ENCODE measurements around the gene RGP1. TPM values are rescaled to one million over a fixed set of nuclear protein-coding genes. Genes with fewer than 3 reads are reported as not detected.

Gene RGP1
- total RNA-seq, 1 experiment from 2014 or later: 13.4 TPM

DNA sequence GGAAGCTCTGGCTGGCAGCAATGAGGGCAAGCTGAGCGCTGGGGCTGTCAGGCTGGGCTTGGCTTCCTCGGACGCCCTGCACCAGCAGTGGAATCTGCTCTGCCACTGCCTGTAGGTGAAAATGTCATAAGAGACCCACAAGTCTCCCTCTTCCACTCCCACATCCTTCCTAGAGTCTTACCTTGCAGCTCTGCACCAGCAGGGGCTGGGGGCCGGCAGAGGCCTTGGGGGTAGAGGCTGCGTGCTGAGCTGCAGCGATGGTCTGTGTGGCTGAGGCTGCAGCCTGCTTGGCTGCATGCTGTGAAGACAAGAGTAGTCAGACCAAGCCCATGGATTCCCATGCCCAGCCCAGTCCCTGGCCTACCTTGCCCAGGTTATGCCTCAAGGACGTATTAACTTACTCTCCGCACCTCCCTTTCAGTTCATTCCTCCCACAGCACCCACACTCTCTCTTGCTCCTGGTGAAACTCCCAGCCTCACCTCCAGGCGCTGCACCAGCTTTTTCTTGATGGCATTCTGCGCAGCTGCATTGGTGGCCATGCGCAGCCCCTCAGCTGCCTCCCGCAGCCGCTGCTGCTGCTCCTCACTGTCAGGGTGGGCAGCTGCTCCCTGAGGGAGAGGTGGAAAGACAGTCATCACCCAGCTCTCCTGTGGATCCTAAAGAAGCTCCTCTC, 34.4 kb upstream of the RGP1 start:
- H4K20me1 ChIP-seq (ENCODE audit: insufficient read depth, low read depth, low read length): no peaks in the 10 kb centered on the region

DNA sequence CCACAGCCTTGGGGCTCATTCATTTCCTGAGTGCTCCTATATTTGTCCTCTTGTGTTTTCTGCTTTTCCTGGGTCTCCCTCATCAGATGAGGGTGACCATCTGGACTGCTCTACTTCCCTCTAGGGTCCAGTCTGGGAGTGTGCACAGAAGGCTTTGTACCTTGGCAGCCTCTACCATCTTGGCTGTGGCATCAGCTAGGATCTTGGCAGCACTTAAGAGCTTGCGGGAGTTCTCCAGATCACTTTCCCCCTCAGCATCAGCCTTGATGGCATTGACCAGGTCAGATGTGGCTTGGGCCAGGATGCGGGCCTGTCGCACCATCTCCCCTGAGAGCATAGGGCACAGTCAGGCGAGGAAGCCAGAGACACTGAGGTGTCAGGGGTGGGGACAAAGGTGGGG, 32.9 kb upstream of the RGP1 start:
- DNase-seq: no peak
- no peaks in the 10 kb centered on the region for H3K9me3 ChIP-seq (ENCODE audit: low read length)

More for the DNA sequence above, 34.4 kb upstream of the RGP1 start:
- H3K27me3 ChIP-seq (ENCODE audit: low read length): no peaks in the 10 kb centered on the region
- no peak overlapping the region for H3K9ac ChIP-seq (ENCODE audit: low read length)
- no peak overlapping the region for H3K27ac ChIP-seq (ENCODE audit: low read length)
- H3K4me3 ChIP-seq (ENCODE audit: low read length): no peak overlapping the region
- no peak for DNase-seq
- H3K4me1 ChIP-seq (ENCODE audit: low read length): no peaks in the 10 kb centered on the region
- peaks cover 39% of the 10 kb centered on the region for H3K36me3 ChIP-seq (ENCODE audit: insufficient read depth, low read length)
- no peak overlapping the region for H2AFZ ChIP-seq (ENCODE audit: low read length)
- no peaks in the 10 kb centered on the region for H3K9me3 ChIP-seq (ENCODE audit: low read length)
- H3K79me2 ChIP-seq (ENCODE audit: low read length): no peaks in the 10 kb centered on the region
- H3K4me2 ChIP-seq (ENCODE audit: low read depth, low read length, poor library complexity, severe bottlenecking): no peak overlapping the region
- H3K9me2 ChIP-seq (replicated peaks; ENCODE audit: insufficient read depth, low read length): no peaks in the 10 kb centered on the region

DNA sequence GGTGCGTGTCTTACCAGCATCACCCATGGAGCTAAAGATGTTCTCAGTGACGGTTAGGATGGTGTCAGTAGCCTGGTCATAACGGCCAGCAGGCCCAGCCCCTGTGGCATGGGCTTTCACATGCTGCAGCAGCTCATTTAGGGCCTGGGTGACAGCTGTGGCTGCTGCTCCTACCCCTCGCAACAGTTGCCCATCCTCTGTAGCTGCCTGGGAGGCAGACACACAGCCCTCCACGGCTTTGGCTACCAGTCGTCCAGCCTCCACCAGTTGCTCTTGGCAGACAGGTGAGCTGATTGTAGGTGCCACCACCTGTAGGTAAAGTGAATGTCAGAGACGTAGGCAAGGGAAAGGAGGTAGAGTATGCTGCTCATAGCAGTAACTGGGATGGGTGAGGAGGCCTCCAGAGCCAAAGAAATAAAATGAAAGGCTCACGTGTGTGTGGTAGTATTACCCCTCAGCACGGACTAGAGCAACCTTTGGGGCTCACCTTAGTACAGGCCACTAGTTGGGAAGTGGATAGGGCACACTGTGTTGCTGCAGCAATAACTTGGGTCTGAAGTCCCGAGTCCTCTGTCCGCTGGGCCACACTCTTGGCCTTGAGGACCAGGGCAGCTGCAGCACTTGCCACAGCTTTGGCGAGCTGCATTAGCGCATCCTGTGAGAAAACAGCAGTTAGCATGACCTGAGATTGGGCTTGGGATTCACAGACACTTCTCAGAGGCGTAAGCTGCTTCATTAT, 31.8 kb upstream of the RGP1 start:
- H3K4me1 ChIP-seq (ENCODE audit: low read length): no peaks in the 10 kb centered on the region
- H3K9me2 ChIP-seq (replicated peaks; ENCODE audit: insufficient read depth, low read length): no peaks in the 10 kb centered on the region
- no peaks in the 10 kb centered on the region for H3K9me3 ChIP-seq (ENCODE audit: low read length)
- H3K27ac ChIP-seq (ENCODE audit: low read length): no peak overlapping the region
- peaks cover 49% of the 10 kb centered on the region for H3K36me3 ChIP-seq (ENCODE audit: insufficient read depth, low read length)
- no peaks in the 10 kb centered on the region for H3K79me2 ChIP-seq (ENCODE audit: low read length)
- no peak overlapping the region for H3K9ac ChIP-seq (ENCODE audit: low read length)
- no peaks in the 10 kb centered on the region for H3K27me3 ChIP-seq (ENCODE audit: low read length)
- no peak for DNase-seq
- no peaks in the 10 kb centered on the region for H4K20me1 ChIP-seq (ENCODE audit: insufficient read depth, low read depth, low read length)
- H3K4me2 ChIP-seq (ENCODE audit: low read depth, low read length, poor library complexity, severe bottlenecking): no peak overlapping the region
- H3K4me3 ChIP-seq (ENCODE audit: low read length): no peak overlapping the region
- no peak overlapping the region for H2AFZ ChIP-seq (ENCODE audit: low read length)

More for the DNA sequence above, 32.9 kb upstream of the RGP1 start:
- no peak overlapping the region for H2AFZ ChIP-seq (ENCODE audit: low read length)
- H3K4me3 ChIP-seq (ENCODE audit: low read length): no peak overlapping the region
- H3K9ac ChIP-seq (ENCODE audit: low read length): no peak overlapping the region
- peaks cover 43% of the 10 kb centered on the region for H3K36me3 ChIP-seq (ENCODE audit: insufficient read depth, low read length)
- no peaks in the 10 kb centered on the region for H3K27me3 ChIP-seq (ENCODE audit: low read length)
- H3K4me2 ChIP-seq (ENCODE audit: low read depth, low read length, poor library complexity, severe bottlenecking): no peak overlapping the region
- no peaks in the 10 kb centered on the region for H3K79me2 ChIP-seq (ENCODE audit: low read length)
- H3K27ac ChIP-seq (ENCODE audit: low read length): no peak overlapping the region
- no peaks in the 10 kb centered on the region for H3K4me1 ChIP-seq (ENCODE audit: low read length)
- no peaks in the 10 kb centered on the region for H3K9me2 ChIP-seq (replicated peaks; ENCODE audit: insufficient read depth, low read length)
- H4K20me1 ChIP-seq (ENCODE audit: insufficient read depth, low read depth, low read length): no peaks in the 10 kb centered on the region

DNA sequence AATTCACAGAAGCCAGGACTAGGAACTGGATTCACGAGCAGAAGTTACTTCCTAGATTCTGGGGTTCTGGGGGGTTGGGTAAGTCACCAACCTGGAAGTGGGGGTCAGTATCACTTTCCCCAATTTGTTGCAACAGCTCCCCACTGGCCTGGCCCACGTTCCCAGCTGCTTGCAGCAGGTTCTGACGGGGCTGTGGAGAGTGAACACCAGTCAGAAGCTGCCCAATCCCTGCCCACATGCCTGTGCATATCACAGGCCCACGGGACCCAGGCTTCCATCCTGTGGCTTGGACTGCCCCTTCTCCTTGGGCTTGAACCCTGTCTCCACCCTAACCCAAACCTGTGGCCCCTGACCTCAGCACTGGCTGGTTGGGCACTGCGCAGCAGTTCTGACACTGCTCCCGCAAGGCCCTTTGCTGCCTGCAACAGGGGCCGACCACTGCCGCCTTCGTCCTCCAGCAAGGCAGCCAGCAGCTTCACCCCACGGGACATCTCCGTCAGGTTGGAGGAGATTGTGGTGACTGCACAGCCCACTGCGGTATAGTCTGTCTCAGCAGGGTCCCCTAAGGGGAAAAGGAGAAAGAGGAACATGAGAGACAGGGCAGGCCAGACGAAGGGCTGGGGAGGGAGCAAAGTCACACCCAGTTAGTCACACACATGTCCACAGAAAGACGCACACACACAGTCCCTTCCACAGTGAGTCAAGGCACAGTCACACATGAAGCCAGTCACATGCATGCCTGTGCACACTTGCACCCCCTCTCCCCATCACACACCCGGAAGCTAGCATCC, 30.2 kb upstream of the RGP1 start:
- no peaks in the 10 kb centered on the region for H4K20me1 ChIP-seq (ENCODE audit: insufficient read depth, low read depth, low read length)
- H3K27ac ChIP-seq (ENCODE audit: low read length): no peak overlapping the region
- H3K9ac ChIP-seq (ENCODE audit: low read length): no peak overlapping the region
- H2AFZ ChIP-seq (ENCODE audit: low read length): no peak overlapping the region
- no peaks in the 10 kb centered on the region for H3K27me3 ChIP-seq (ENCODE audit: low read length)
- no peaks in the 10 kb centered on the region for H3K79me2 ChIP-seq (ENCODE audit: low read length)
- no peak for DNase-seq
- no peaks in the 10 kb centered on the region for H3K9me2 ChIP-seq (replicated peaks; ENCODE audit: insufficient read depth, low read length)
- no peaks in the 10 kb centered on the region for H3K9me3 ChIP-seq (ENCODE audit: low read length)
- H3K4me1 ChIP-seq (ENCODE audit: low read length): no peaks in the 10 kb centered on the region
- H3K4me2 ChIP-seq (ENCODE audit: low read depth, low read length, poor library complexity, severe bottlenecking): no peak overlapping the region
- peaks cover 47% of the 10 kb centered on the region for H3K36me3 ChIP-seq (ENCODE audit: insufficient read depth, low read length)
- H3K4me3 ChIP-seq (ENCODE audit: low read length): no peak overlapping the region

DNA sequence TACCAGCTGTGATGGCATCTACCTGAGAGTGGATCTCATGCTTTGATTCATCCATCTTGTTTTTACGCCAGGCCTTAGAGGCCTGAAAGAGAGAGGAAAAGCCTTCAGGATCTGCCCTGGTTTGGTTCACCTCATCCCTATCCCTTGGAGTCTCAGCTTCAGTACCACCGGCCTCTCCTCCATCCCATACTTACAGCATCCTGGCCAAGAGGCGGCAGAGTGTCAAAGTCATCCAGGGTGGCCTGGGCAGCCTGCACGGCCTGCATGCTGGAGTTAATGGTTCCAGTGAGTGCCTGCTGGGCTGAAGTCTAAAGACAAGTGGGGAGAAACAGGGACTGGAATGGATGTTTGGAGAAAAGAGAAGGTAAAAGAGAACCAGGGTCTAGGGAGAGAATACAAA, 29.5 kb upstream of the RGP1 start:
- H3K36me3 ChIP-seq (ENCODE audit: insufficient read depth, low read length): peaks cover 49% of the 10 kb centered on the region; the same call in 1 of the 2 replicates
- H2AFZ ChIP-seq (ENCODE audit: low read length): no peak overlapping the region
- H3K4me3 ChIP-seq (ENCODE audit: low read length): no peak overlapping the region
- H3K79me2 ChIP-seq (ENCODE audit: low read length): no peaks in the 10 kb centered on the region
- no peak overlapping the region for H3K4me2 ChIP-seq (ENCODE audit: low read depth, low read length, poor library complexity, severe bottlenecking)
- H3K27ac ChIP-seq (ENCODE audit: low read length): no peak overlapping the region
- H3K9me2 ChIP-seq (replicated peaks; ENCODE audit: insufficient read depth, low read length): no peaks in the 10 kb centered on the region
- H4K20me1 ChIP-seq (ENCODE audit: insufficient read depth, low read depth, low read length): no peaks in the 10 kb centered on the region
- H3K9ac ChIP-seq (ENCODE audit: low read length): no peak overlapping the region
- H3K9me3 ChIP-seq (ENCODE audit: low read length): no peaks in the 10 kb centered on the region
- no peaks in the 10 kb centered on the region for H3K4me1 ChIP-seq (ENCODE audit: low read length)
- no peak for DNase-seq
- no peaks in the 10 kb centered on the region for H3K27me3 ChIP-seq (ENCODE audit: low read length)

DNA sequence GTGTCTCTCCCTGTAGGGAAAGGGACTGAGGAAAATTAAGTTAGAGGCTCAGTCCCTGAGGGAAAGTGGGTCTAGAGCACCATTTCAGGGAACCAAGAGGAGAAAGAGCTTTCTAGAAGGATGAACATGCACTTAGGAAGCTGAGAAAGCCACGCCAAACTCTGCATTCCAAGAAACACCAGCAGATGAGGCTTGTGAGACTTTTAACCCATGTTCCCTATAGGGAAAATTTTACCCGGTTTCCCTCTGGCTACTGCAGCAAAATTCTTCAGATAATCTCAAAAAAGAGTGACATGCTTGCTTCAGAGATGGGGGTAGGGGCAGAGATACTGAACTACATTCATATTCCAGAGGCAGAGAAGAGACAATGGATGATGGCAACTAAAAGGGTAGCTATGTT, 25.7 kb upstream of the RGP1 start:
- Histone ChIP-seq H3K36me3 (ENCODE audit: insufficient read depth, low read length) (peaks cover 36% of the 10 kb centered on the region; the same call in 1 of the 2 replicates), H3K4me2 (ENCODE audit: low read depth, low read length, poor library complexity, severe bottlenecking) (no peak overlapping the region), H3K9ac (ENCODE audit: low read length) (no peak overlapping the region), H3K9me2 (replicated peaks; ENCODE audit: insufficient read depth, low read length) (no peaks in the 10 kb centered on the region), H3K79me2 (ENCODE audit: low read length) (peaks cover 24% of the 10 kb centered on the region), H3K4me1 (ENCODE audit: low read length) (peaks cover 7% of the 10 kb centered on the region), H3K27ac (ENCODE audit: low read length) (no peak overlapping the region), H4K20me1 (ENCODE audit: insufficient read depth, low read depth, low read length) (peaks cover 3% of the 10 kb centered on the region; the same call in 1 of the 2 replicates), H3K4me3 (ENCODE audit: low read length) (no peak overlapping the region), H3K27me3 (ENCODE audit: low read length) (no peaks in the 10 kb centered on the region), H3K9me3 (ENCODE audit: low read length) (no peaks in the 10 kb centered on the region), H2AFZ (ENCODE audit: low read length) (no peak overlapping the region)
- DNase-seq: no peak

DNA sequence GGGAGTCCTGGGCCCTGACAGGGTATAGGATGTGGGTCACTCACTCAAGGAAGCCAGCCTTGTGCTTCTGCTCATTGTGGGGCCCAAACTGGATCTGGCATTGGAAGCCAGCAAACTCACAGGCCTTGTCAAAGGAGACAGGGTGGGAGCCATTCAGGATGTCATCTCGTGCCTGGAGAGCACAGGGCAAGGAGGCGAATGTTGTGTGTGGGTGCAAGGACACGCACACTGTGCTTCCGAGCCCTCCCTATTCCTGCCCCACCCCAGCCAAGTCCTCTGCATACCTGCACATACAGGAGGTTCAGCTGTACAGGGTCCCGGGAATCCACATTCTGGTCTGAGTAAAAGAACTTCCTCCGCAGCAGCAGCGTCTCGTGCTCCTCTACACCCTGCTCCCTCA, 25.2 kb upstream of the RGP1 start:
- Histone ChIP-seq H3K4me1 (ENCODE audit: low read length) (peaks cover 12% of the 10 kb centered on the region), H3K27me3 (ENCODE audit: low read length) (no peaks in the 10 kb centered on the region), H3K9ac (ENCODE audit: low read length) (no peak overlapping the region), H3K9me3 (ENCODE audit: low read length) (no peaks in the 10 kb centered on the region), H3K27ac (ENCODE audit: low read length) (no peak overlapping the region), H3K9me2 (replicated peaks; ENCODE audit: insufficient read depth, low read length) (no peaks in the 10 kb centered on the region), H2AFZ (ENCODE audit: low read length) (no peak overlapping the region), H3K4me2 (ENCODE audit: low read depth, low read length, poor library complexity, severe bottlenecking) (no peak overlapping the region), H3K79me2 (ENCODE audit: low read length) (peaks cover 29% of the 10 kb centered on the region), H3K4me3 (ENCODE audit: low read length) (no peak overlapping the region), H3K36me3 (ENCODE audit: insufficient read depth, low read length) (peaks cover 39% of the 10 kb centered on the region; the same call in 1 of the 2 replicates), H4K20me1 (ENCODE audit: insufficient read depth, low read depth, low read length) (peaks cover 3% of the 10 kb centered on the region; the same call in 1 of the 2 replicates)
- no peak for DNase-seq

DNA sequence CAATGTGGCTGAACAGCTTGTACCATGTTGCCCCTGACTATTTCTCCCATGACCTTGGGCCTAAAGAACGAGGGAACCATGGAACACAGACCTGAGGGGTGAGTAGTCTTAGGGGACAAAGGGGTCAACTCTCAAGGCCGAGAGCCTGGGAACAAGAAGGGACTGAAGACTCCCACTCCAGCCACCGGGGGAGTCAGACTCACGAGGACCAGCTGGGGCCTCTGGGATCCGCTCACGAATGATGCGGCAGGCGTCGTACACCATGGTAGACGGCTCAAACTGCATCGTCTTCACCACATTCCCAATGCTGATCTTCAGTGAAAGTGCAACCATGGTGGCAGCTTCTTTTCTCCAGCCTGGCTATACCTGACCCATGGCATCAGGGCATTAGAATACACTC, 23.7 kb upstream of the RGP1 start:
- H4K20me1 ChIP-seq (ENCODE audit: insufficient read depth, low read depth, low read length): peaks cover 3% of the 10 kb centered on the region; the same call in 1 of the 2 replicates
- no peaks in the 10 kb centered on the region for H3K9me2 ChIP-seq (replicated peaks; ENCODE audit: insufficient read depth, low read length)
- no peak overlapping the region for H3K4me3 ChIP-seq (ENCODE audit: low read length)
- no peak overlapping the region for H2AFZ ChIP-seq (ENCODE audit: low read length)
- no peaks in the 10 kb centered on the region for H3K27me3 ChIP-seq (ENCODE audit: low read length)
- DNase-seq: no peak
- H3K9ac ChIP-seq (ENCODE audit: low read length): no peak overlapping the region
- H3K9me3 ChIP-seq (ENCODE audit: low read length): no peaks in the 10 kb centered on the region
- H3K27ac ChIP-seq (ENCODE audit: low read length): no peak overlapping the region
- H3K4me2 ChIP-seq (ENCODE audit: low read depth, low read length, poor library complexity, severe bottlenecking): no peak overlapping the region
- H3K4me1 ChIP-seq (ENCODE audit: low read length): peaks cover 26% of the 10 kb centered on the region
- peaks cover 39% of the 10 kb centered on the region; the same call in 1 of the 2 replicates for H3K36me3 ChIP-seq (ENCODE audit: insufficient read depth, low read length)
- H3K79me2 ChIP-seq (ENCODE audit: low read length): peaks cover 43% of the 10 kb centered on the region
